GM19324 (cell line): ENCODE results near the gene HDAC11.
"Not testable (repeated sequence)": the region's sequence is repeated elsewhere in the genome, so short reads cannot be mapped to it uniquely, and the experiment has no call there.

Source experiments
- ATAC-seq: cut with Tn5 transposase; IDR thresholded peaks from one replicate; pipeline ENCODE4 v1.9.1; 2021; ENCODE audit warnings: mild to moderate bottlenecking, moderate library complexity; ENCODE audit not compliant: unreplicated experiment, low FRiP score

HDAC11 gene

GRCh38 chr3:13465236-13465873, 14.8 kb upstream of the HDAC11 start:
- ATAC-seq, result no peak

GRCh38 chr3:13466781-13467180, 13.3 kb upstream of the HDAC11 start:
- no peak for ATAC-seq

DNA sequence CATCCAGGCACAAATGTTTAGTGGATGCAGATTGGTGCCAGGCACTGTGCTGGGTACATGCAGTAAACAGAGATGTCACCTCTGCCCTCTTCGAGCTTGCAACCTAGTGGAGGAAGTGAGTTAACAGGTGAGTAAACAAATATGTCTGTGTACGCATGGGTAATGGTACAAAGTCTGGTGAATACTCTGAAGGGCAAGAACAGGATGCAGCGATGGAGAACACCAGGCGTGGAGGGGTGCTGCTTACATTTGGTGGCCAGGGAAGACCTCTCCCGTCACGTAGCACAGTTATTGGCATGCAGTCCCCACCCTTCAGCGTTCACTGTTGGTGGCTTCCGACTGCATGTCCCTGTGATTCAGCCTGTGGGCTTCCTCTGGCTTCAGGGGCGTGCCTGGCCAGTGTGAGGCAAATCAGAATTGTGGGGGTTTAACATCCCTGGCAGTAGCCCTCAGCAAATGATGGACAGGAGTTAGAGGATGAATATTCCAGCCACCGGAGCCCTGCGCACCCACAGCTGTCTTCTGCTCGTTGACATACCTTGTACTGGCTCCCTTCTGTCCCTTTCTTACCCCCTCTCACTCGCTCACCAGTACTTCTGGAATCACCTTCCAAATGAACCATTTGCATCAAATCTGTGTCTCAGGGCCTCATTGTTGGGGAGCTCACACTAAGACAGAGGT, 9.1 kb upstream of the HDAC11 start:
- no peak for ATAC-seq

GRCh38 chr3:13472286-13472685, 7.8 kb upstream of the HDAC11 start:
- no peak for ATAC-seq

GRCh38 chr3:13473020-13473419, 7.1 kb upstream of the HDAC11 start:
- no peak for ATAC-seq

- no peak for ATAC-seq
These were observed 6.1 kb upstream of the HDAC11 start for GRCh38 chr3:13474021-13474420.

DNA sequence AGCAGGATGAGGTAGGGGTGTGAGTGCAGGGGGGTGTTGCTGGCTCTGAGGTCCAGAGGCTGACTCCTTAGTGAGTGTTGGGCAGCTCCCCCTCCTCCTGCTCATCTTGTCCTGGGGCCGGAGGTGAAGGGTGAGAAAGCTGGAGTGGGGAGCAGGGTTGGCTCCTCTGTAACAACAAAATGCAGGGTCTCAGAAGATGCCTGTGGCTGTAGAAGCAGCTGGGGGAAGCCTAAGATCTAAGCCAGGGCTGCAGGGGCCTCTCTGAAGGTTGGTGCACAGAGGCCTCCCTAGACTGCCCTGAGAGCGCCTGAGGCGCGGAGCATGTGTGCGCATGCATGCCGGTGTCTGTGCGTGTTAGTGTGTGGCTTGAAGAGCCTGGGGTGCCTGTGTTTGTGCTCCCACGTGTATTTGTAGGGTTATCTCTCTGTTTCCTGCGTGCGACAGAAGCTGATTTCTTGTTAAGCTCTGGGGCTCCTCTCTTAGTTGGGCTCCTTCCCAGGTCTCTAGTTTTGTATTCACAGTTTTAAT, 5.3 kb upstream of the HDAC11 start:
- no peak for ATAC-seq

GRCh38 chr3:13475871-13476590, 4.1 kb upstream of the HDAC11 start:
- no peak for ATAC-seq

- no peak for ATAC-seq
These were observed 2.2 kb upstream of the HDAC11 start for GRCh38 chr3:13477943-13478342.

GRCh38 chr3:13479332-13479581, 849 bp upstream of the HDAC11 start:
- no peak for ATAC-seq

DNA sequence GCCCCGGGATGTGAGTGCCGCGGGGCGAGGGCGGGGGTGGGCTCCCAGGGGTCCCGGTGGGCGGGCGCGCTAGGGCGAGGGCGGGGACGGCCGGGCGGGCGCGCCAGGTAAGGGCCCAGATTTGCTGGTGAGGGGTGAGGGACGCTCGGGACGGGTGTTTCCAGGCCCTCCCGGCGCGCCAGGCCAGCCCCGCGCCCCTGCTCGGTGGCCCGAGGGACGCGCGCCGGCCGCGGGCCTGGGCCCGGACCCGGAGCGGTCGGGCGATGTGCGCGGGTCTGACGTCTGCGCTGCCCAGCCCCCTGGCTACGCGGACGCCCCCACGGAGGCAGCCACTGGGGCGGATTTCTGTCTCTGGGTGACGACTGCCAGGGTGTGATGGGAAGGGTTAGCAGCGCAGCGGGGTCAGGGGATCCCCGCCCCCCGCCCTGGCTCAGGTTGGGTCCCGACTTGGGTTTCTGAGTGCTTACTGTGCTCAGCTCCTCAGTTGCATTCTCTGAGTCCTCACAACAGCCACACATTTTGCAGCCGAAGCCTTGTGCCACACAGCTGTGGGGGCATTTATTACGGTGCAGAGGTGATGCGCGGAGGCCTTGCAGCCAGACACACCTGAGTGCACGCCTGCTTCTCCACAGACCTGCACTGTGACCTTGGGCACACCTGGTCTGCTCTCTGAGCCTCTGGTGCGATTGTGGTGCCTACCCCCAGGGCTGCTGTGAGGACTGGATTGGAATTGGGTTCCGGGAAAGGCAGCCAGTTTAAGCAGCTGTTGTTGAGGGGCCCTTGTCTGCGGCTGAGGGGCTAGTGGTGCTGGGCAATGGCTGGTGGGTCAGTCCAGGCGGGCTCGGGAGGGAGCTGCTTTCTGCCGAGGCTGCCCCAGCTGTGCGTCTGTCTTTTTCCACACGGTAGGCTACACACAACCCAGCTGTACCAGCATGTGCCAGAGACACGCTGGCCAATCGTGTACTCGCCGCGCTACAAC, 523 bp downstream of the HDAC11 start:
- no peak for ATAC-seq

DNA sequence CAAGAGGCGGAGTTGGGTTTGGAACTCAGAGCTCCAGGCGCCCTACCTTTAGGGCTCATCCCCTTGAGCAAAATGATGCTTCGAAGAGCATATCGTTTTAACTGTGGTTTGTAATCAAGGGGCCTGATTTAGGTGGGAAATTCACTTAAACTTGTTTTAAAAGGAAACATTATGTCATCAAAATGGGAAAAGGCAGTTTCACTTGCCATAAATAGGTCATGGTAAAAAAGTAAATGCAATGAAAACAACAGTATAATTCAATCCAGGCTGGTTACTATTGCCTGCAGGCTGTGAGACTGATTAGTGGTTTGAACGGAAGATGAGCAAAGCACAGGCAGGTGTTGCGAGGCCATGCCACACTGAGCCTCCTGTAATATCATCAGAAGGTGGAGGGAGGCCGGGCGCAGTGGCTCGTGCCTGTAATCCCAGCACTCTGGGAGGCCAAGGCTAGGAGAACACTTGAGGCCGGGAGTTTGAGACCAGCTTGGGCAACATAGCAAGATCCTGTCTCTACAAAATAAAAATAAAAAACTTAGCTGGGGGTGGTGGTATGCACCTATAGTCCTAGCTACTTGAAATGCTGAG, 2.1 kb downstream of the HDAC11 start:
- ATAC-seq, result no peak

DNA sequence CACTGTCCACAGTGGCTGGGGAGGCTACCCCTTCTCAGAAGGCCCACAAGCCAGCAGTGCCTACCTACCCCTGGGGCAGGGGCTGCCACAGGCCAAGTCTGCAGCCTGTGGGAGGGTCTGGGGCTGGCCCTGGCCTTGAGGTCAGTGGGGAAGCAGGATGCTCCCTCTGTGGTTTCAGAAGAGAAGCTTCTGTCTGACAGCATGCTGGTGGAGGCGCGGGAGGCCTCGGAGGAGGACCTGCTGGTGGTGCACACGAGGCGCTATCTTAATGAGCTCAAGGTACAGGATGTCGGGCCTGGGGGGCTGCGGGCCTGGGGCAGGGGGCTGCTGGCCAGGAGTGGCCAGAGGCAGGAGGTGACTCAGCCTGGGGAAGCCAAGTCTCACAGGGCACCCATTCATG, 3.2 kb downstream of the HDAC11 start:
- ATAC-seq, result no peak

DNA sequence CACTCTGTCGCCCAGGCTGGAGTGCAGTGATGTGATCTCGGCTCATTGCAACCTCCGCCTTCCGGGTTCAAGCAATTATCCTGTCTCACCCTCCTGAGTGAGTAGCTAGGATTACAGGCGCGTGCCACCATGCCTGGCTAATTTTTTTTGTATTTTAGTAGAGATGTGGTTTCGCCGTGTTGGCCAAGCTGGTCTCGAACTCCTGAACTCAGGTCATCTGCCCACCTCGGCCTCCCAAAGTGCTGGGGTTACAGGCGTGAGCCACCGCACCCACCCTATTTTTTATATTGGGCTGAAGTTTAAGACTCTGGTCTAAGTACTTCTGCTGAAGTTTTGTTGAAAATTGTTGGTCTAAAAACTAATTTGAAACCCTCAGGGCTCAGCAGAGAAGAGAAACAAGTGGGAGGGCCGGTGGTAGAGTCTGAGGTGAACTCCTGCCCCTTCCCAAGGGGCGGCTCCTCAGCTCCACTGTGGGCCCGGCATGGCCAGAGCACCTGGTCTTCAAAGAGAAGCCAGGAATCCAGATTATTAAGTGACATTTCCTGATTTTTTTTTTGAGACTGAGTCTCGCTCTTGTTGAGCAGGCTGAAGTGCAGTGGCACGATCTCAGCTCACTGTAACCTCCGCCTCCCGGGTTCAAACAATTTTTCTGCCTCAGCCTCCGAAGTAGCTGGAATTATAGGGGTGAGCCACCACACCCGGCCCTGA, 4.0 kb downstream of the HDAC11 start:
- ATAC-seq, result no peak

DNA sequence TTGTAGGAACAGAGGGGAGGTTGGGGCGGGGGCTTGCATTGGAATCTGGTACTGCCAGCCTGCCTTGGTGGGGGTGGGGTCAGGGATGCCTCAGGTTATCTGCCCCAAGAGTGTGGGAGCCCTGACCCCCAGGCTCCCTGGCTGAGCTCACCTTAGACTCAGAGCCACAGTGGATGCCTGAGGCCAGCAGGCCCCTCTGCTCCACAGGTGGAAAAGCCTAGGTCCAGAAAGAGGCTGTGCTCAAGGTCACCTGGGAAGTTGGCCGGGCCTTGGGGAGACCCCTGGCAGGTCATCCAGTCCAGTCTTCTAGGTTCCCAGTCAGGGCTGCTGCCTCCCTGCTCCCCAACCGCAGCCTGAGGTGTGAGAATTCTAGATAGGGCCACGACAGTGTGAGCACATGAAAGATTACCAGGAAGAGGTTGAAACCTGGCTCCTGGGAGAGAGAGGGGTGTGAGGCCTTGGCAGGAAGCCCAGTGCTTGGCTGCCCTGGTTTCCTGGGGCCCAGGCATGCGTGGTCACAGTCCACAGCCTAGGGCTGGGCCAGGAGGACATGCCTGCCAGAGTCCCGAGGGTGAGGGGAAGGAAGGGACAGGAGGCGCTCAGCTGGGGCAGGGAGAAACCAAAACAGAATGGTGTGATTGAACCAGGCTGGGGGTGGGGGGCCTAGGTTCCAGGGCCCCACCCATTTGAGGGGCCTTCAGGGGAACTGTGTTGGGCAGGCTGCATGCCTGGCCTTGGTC, 4.9 kb downstream of the HDAC11 start:
- no peak for ATAC-seq

- ATAC-seq, result not testable (repeated sequence)
These were observed 5.8 kb downstream of the HDAC11 start for GRCh38 chr3:13485630-13486562.

- ATAC-seq, result no peak
These were observed 7.3 kb downstream of the HDAC11 start for GRCh38 chr3:13487403-13487802.
